GM18520 (cell line): ENCODE measurements around the gene ZNF385C.

Experiments used
- ATAC-seq: cut with Tn5 transposase; IDR thresholded peaks from one replicate; pipeline ENCODE4 v1.9.1; 2021; ENCODE audit not compliant: unreplicated experiment

Gene ZNF385C

DNA sequence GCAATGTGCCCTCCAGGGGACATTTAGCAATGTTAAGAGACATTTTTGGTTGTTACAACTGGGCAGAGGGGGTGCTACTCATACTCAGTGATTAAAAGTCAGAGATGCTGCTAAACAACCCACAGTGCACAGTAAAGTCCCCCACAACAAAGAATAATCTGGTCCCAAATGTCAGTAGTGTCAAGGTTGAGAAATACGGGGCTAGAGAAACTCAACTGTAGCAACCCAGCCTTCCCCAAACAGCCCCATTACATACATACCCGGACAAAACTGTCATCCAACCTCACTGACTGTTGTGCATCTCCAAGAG, 101.5 kb downstream of the ZNF385C start:
- no peak for ATAC-seq

DNA sequence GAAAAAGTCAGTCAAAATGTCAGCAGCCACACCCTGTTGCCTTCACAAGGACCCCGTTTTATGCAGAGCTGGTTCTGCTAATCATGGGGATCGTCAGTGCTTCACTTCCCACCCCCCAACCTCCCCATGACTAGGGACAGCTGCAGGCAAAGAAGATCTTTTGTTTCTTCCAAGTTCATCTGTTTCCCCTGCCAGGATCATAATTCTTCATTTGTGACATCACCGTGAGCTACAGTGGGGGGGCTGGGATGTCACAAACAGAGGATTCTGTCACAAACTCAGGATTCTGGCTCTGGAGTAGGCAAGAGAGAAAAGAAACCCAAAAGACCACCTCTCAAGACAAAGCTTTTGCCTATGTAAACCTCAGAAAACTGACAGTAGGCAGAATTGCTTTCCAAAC, 105.7 kb downstream of the ZNF385C start:
- ATAC-seq, result no peak

DNA sequence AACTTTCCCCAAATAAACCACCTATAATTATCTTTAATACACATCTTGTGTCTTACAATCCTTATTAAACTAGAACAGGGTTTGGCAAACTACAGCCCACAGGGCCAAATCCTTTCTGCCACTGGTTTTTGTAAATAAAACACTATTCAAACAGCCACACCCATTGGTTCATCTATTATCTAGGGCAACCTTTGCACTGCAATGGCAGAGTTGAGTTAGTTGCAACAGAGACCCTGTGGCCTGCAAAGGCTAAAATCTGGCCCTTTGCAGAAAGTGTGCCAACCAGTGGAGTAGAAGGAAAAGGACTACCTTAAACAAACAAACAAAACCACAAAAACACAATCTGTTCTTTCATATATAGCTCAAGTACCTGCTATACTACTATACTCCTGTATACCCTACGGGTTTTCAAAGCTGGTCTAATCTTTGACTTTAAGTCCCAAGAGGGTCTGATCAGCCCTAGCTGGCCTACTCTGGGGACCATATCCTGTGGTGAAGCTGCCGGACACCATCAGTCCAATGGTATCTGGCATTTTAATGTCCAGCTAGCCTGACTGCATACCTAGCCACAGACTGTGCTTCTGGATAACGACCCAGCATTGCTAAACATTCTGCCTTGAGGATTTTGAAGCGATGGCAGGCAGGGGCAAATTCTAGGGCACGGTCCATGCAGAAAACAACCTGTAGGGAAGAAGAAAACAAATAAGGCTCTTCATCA, 108.4 kb downstream of the ZNF385C start:
- no peak for ATAC-seq

DNA sequence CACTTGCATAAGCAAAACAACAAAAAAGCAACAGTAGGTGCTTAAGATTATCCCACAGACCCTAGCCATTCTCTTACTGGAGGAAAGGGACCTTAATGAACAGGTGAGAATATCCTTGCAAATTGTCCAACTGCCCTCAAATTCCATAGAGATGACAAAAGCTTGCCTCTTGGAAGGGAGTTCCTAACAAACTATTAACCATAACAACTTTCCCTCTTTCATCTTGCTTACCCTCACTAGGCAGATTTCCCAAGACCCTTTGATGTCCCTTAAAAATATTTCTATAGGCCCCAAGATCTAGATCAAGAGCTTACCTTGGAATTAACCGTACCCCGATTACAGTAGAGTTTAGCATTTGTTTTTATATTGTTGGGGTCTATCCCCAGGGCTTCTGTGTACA, 109.9 kb downstream of the ZNF385C start:
- no peak for ATAC-seq

DNA sequence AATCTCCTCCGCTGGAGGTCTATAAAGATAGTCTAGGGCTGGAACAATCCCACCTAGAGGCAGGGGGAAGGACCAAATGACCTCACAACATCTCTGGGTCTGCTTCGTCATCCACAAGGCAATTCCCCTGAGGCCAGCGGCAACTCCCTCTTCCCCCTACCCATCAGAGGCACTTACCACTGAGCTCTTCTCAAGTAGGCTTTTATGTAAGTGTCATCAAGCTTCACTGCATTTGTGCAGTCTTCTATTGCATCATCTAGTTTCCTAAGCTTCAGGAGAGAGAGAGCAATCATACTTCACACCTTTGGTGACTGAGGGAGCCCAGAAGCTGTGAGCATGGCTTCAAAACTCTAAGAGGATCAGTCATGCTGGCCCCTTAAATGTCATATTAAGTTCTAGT, 110.6 kb downstream of the ZNF385C start:
- ATAC-seq, result no peak

DNA sequence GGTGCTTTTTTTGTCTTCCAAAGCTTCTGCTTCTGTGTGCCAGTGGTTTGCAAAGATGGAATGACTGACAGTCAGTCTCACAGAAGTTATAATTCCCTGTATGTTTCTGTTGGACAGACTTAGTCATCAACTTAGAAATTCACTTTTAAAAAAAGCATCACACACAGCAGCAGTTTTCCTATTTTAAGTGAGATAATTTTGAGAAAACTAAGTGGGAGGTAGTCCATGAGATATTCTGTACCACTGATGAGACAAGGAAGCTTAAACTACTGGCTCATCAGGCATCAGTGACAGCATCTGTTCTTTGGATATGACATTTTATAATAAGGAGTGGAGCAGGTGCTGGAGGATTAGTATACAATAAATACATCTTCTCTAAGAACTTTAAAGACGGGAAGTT, 111.6 kb downstream of the ZNF385C start:
- ATAC-seq, result no peak

DNA sequence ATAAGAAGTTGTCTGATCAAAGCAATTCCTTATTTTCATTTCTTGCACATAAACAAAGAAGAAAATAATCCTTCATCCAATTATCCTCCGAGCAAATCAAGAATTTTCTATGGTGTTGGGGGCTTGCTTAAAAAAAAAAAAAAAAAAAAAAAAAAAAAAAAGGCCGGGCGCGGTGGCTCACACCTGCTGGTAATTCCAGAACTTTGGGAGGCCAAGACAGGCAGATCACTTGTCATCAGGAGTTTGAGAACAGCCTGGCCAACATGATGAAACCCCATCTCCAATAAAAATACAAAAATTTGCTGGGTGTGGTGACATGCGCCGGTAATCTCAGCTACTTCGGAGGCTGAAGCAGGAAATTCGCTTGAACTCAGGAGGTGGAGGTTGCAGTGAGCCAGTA, 112.4 kb downstream of the ZNF385C start:
- no peak for ATAC-seq

DNA sequence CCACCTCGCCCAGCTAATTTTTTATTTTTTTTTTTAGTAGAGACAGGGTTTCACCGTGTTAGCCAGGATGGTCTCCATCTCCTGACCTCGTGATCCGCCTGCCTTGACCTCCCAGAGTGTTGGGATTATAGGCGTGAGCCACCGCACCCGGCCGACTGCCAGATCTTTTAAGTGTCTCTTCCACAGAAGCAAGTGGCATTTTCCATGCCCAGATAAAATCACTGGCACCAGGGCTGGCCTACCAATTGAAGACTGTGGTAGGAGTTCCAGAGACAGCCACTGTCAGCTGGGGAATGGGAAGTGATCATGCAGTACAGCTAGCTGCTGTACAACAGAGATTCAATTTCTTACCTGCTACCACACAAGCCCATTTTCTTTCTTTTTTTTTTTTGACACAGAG, 113.8 kb downstream of the ZNF385C start:
- no peak for ATAC-seq

DNA sequence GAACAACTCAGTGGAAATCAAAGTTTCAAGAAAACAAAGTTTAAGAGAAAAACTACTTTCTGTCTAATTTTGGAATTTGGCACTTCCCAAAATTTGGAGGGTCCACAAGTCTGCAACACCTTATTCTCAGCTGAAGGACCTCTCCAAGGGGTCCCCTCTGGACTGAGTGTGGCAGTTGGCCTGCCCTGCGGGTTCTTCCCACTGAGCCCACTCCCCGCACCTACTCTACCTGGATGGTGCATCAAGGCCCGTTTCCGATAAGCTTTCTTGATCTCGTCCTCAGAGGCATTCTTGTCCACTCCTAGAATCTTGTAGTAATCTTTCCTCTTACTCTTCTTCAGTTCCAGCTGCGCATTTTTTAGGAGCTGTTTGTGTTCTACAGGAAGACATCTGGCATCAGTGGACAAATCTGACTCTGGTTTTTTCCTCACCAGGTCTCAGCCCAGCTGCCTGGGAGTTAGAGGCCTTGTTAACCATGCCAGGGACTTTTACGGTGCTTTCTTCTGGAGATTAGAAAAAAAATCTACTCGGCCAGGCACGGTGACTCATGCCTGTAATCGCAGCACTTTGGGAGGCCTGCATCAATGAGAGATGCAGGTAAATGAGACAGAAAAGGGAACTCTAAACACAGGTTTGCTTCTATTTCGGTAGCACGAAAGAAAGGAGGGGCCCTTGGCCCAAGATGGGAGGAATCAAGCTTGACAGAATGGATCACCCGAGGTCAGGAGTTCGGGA, 116.1 kb downstream of the ZNF385C start:
- no peak for ATAC-seq

DNA sequence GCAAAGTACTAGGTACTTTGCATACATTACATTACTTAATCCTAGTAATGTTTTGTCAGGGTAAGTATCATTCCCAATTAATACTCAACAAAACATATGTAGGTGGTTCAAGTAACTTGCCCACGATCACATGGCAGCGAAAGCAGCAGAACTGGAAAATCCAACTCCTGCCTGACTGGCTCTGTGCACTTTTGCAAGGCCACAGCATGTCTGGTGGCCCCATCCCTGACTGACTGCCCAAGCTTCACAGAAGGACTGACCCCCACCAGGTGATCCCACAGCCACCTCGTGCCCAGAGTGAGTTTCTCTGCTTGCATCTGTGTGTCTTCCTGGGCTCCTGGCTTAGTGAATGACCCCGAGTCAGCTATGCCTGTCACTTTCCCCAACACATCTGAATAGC, 120.3 kb downstream of the ZNF385C start:
- ATAC-seq, result no peak

DNA sequence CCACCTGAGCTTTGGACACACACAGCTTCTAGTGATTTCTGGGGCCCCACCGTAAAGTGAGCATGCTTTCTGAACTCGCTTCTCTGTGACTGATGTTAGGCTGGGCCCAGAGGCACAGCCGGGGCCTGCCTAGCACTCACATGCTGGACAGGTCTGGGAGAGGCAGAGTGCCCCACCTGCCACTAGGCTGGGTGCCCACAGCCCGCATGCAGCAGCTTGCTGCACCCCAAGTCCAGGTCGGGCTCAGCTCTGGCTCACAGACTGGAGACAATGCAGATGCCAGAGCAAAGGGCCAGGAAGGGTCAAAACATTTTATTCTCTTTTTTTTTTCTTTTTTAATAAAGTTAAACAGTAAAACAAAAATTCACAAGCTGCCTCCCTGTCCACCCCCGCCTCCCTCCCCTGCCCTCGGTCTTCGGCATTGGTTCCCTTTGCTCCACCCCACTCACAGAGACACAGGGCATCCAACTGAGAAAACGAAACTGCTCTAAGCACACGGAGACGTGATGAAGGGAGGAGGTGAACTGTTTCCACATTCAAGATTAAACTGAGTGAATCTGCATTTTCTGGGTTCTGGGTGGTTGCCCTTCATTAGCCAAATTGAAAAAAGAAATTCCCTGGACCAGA, 122.0 kb downstream of the ZNF385C start:
- no peak for ATAC-seq
